GM12874 (cell line): ENCODE results near the gene HSPA5.

Experiments used
- CTCF ChIP-seq: IDR thresholded peaks from 2 replicates; pipeline ENCODE4 v1.5.1; 2011; ENCODE audit warnings: low read depth, mild to moderate bottlenecking, control low read depth, low read length, moderate library complexity; ENCODE audit not compliant: insufficient read depth

The HSPA5 gene

DNA sequence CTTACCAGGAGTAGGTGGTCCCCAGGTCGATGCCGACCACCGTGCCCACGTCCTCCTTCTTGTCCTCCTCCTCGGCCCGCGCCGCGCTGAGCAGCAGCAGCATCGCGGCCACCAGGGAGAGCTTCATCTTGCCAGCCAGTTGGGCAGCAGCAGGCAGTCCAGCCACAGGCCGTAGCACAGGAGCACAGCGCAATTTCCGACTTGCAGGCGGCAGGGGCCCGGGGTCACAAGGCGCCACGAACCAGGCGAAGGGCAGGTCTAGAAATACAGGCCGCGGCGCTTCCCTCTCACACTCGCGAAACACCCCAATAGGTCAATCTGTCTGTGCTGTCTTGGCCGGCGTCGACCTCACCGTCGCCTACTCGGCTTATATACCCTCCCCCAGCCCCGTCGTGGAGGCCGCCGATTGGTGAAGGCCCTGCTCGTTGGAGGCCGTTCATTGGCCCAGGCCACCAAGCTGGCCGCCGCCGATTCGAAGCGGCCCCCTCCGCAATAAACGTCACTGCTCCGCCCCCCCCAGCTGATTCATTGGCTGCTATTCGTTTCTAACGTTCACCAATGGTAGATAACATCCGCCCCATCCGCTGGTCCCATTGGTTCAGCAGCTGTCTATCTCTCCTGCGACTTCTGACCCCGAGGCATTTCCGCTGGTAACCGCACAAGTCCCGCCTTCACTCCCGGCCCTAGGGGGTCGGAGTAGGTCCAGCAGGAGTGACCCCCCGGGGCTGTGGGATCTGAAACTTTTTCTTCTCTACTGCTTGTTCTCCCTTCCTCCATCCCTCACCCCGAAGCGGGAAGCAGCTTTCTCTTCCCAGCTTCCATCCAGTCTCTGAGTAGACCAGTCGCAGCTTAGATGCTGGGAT lies at the start of gene HSPA5:
Gene HSPA5, minus strand, starts transcription at position 344 of the 863 bp plus-strand sequence. Its CDS starts 217 bp downstream, at position 127.
- no peak for TF ChIP-seq CTCF

DNA sequence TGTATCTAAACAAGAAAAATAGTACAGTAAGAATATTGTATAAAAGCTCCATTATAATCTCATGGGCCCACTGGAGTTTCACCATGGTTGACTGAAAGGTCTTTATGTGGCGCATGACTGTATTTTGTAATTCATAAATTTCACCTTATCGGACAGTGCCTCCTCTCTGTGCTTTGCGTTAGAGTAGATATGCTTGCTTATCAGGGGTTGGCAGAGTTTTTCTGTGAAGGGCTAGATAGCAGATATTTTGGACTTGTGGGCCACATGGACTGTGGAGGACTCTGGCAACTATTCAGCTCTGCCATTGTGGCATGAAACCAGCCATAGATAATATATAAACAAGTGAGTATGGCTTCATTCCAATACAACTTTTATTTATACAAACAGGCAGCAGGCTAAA lies 43.7 kb upstream of the HSPA5 start:
- TF ChIP-seq CTCF, result no peak

DNA sequence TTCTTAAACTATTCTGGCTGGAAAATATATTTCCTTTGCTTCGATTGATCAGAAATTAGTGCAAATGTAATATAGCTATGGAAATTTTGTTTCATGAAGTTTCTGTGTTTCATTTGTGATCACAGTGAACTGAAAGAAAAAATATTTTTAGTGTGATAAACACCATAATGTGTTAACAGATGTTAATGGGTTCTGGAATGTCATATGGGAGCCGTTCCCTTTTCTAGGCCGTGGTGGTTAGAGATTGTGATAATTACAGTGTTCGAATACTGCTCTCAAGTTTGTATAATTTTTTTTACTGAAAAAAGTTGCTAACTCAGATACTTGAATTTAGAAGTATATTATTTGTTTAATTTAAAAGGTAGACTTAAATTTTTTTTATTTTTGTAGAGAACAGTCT lies 39.8 kb upstream of the HSPA5 start:
- no peak for TF ChIP-seq CTCF

DNA sequence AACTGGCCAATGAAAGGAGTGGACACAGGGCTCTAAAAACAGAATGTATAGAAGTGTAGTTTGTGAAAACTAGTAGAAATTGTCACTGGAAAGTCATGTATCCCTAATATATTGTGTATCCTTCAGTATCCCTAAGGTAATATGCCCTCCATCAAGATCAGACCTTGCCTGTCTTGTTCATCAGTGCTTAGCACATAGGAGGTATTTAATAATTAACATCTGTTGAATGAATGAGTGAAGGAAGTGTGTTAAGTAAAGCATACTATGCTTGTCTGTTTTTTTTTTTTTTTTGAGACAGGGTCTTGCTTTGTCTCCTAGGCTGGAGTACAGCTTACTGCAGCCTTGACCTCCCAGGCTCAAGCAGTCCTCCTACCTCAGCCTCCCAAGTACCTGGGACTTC lies 36.3 kb upstream of the HSPA5 start:
- no peak for TF ChIP-seq CTCF

DNA sequence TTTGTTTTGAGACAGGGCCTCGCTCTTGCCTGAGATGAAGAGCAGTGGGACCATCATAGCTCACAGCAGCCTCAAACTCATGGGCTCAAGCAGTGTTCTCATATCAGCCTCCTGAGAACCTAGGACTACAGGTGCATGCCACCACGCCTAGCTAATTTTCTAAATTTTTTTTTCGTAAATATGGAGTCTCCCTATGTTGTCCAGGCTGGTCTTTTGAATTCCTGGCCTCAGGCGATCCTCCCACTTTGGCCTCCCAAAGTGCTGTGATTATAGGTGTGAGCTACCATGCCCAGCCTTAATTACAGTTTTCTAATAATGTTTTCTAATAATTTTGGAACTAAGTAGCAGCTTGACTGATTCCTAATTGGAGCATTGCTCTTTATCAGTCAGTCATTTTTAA lies 35.6 kb upstream of the HSPA5 start:
- no peak for TF ChIP-seq CTCF

- TF ChIP-seq CTCF, result no peak
These were observed 31.6 kb upstream of the HSPA5 start for GRCh38 chr9:125272697-125273096.

GRCh38 chr9:125271081-125271480 lies 29.9 kb upstream of the HSPA5 start:
- no peak for TF ChIP-seq CTCF
